ENCODE data around the gene EPN2. TPM values are rescaled to one million over a fixed set of nuclear protein-coding genes. Genes with fewer than 3 reads are reported as not detected.

The EPN2 gene
- total RNA-seq, 1 donor from 2014 or later = 42.1 TPM

GRCh38 chr17:19380481-19381301 lies 143.5 kb downstream of the EPN2 start:
- no peak for DNase-seq (ENCODE audit: low spot score)

DNA sequence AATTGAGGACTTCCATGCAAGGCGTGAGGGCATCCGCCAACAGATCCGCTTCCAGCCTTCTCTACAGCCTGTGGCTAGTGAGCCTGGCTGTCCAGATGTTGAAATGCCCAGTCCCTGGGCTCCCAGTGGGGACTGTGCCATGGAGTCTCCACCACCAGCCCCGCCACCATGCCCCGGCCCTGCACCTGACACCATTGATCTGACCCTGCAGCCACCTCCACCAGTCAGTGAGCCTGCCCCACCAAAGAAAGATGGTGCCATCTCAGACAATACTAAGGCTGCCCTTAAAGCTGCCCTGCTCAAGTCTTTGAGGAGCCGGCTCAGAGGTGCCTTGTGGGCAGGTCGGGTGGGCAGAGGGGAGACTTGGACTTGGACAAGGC lies 144.2 kb downstream of the EPN2 start:
- DNase-seq (ENCODE audit: low spot score) = no peak

GRCh38 chr17:19381741-19382444 lies 144.7 kb downstream of the EPN2 start:
- DNase-seq (ENCODE audit: low spot score) = no peak

- peak; percentile 47 for DNase-seq (ENCODE audit: low spot score)
Observed at GRCh38 chr17:19382531-19383444, 145.6 kb downstream of the EPN2 start.

- peak; percentile 53 for DNase-seq (ENCODE audit: low spot score)
Observed at GRCh38 chr17:19383681-19384470, 146.7 kb downstream of the EPN2 start.

GRCh38 chr17:19384723-19385391 lies 147.7 kb downstream of the EPN2 start:
- peak; percentile 98 for DNase-seq (ENCODE audit: low spot score)

DNA sequence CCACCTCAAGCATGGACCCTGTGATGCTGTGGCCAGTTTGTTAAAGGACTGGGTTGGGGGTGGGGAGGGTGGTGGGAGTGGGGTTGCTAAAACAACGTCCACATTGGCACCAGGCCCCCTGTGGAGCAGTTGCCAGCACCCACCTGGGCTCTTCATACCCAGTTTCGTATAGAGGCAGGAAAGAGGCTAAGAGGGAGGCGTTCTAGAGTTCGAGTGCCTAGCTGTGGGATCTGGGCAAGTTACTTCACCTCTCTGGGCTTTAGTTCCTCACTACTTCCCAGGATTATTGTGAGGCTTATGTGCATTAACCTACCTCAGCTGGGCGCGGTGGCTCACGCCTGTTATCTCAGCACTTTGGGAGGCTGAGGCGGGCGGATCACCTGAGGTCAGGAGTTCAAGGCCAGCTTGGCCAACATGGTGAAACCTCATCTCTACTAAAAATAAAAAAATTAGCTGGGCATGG lies 148.4 kb downstream of the EPN2 start:
- no peak for DNase-seq (ENCODE audit: low spot score)

Other genes with a start within 250 kb of the EPN2 start
- 4.8 TPM for gene FAM83G, start 232.6 kb upstream of the EPN2 start, total RNA-seq (ENCODE audit: insufficient read depth, low replicate concordance)
- 5.1 TPM for gene GRAP, start 190.4 kb upstream of the EPN2 start, total RNA-seq (ENCODE audit: insufficient read depth, low replicate concordance)
- gene GRAPL, start 109.8 kb upstream of the EPN2 start, total RNA-seq (ENCODE audit: insufficient read depth, low replicate concordance) = not detected
- gene B9D1, start 125.4 kb downstream of the EPN2 start, total RNA-seq (ENCODE audit: insufficient read depth, low replicate concordance) = 15.9 TPM
- 15.6 TPM for gene MAPK7, start 141.1 kb downstream of the EPN2 start, total RNA-seq (ENCODE audit: insufficient read depth, low replicate concordance)
- 171 TPM for gene MFAP4, start 149.8 kb downstream of the EPN2 start, total RNA-seq (ENCODE audit: insufficient read depth, low replicate concordance)
- gene RNF112, start 173.9 kb downstream of the EPN2 start, total RNA-seq (ENCODE audit: insufficient read depth, low replicate concordance) = 20.5 TPM